ENCODE data around the gene COBLL1.

DNA sequence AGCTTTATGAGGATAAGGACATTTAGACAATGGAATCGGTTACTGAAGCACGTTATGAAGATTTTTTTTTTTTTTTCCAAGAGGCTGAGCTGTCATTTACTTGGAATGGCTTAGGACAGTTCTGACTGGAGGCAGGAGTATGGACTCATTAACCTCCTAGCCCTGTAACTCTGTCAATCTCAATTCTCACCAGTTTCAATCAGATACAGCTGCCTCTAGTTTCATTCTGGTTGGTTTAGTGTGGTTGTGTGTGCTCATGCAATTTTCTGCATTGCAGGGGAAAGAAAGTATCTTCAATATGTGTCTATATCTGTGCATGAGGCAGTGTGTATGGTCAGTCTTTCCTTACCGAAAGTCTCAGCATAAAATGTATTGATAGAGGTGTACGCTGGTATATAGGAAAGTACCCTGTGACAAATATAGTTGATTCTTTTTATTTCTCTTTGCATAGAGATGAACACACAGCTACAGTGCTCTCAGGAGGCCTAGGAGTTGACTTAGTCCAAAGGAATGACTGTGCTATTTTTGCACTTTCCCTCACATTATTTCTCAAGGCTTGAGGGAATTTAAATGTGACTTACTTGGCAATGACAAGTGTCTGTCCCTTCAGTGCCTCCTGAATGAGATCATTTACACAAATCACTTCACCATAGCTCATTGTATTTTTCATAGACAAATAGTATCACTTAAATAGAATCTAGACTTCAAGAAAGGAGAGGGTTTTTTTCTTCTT is 169.8 kb downstream of the COBLL1 start:
- TF ChIP-seq, protein P1, sequence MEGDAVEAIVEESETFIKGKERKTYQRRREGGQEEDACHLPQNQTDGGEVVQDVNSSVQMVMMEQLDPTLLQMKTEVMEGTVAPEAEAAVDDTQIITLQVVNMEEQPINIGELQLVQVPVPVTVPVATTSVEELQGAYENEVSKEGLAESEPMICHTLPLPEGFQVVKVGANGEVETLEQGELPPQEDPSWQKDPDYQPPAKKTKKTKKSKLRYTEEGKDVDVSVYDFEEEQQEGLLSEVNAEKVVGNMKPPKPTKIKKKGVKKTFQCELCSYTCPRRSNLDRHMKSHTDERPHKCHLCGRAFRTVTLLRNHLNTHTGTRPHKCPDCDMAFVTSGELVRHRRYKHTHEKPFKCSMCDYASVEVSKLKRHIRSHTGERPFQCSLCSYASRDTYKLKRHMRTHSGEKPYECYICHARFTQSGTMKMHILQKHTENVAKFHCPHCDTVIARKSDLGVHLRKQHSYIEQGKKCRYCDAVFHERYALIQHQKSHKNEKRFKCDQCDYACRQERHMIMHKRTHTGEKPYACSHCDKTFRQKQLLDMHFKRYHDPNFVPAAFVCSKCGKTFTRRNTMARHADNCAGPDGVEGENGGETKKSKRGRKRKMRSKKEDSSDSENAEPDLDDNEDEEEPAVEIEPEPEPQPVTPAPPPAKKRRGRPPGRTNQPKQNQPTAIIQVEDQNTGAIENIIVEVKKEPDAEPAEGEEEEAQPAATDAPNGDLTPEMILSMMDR (conservative IDR thresholded peaks at IDR 0.05; ENCODE audit: low read depth, low read length) = no peak
- TF ChIP-seq POLR2A (IDR thresholded peaks at IDR 0.05; ENCODE audit: low read depth, low read length) = no peak
- no peak for TF ChIP-seq CEBPB (IDR thresholded peaks at IDR 0.05; ENCODE audit: low read depth, low read length)
